Subcutaneous abdominal adipose tissue (tissue), 5 donors: Measurements from ENCODE around the gene SMR3A.

Experiments used
- H3K27ac ChIP-seq: one replicate; pipeline ENCODE4 v1.7.0; 2013; ENCODE audit warnings: low read depth, mild to moderate bottlenecking, inconsistent platforms, low read length, moderate library complexity
- H3K27me3 ChIP-seq, 5 donors: one replicate each; pipeline ENCODE4 v1.7.0; 2013; ENCODE audit warnings: low read length in 5 of 5, inconsistent platforms in 1 of 5; ENCODE audit not compliant: control insufficient read depth in 5 of 5, insufficient read depth in 4 of 5
- H3K36me3 ChIP-seq, 5 donors: one replicate each; pipeline ENCODE4 v1.7.0; 2013; ENCODE audit warnings: low read length in 5 of 5; ENCODE audit not compliant: control insufficient read depth in 5 of 5, insufficient read depth in 5 of 5
- H3K4me1 ChIP-seq, 5 donors: one replicate each; pipeline ENCODE4 v1.7.0; 2013; ENCODE audit warnings: low read length in 5 of 5, mild to moderate bottlenecking in 3 of 5, moderate library complexity in 1 of 5; ENCODE audit not compliant: control insufficient read depth in 5 of 5, insufficient read depth in 5 of 5
- H3K4me3 ChIP-seq, 5 donors: one replicate each; pipeline ENCODE4 v1.7.0; 2013; ENCODE audit warnings: low read length in 5 of 5, low read depth in 1 of 5
- H3K9ac ChIP-seq, 5 donors: one replicate each; pipeline ENCODE4 v1.7.0; 2013; ENCODE audit warnings: low read length in 5 of 5, mild to moderate bottlenecking in 4 of 5, moderate library complexity in 3 of 5
- H3K9me3 ChIP-seq, 5 donors: one replicate each; pipeline ENCODE4 v1.7.0; 2013; ENCODE audit warnings: low read length in 5 of 5; ENCODE audit not compliant: control insufficient read depth in 5 of 5
- donor health status: healthy.
- donor health status: healthy.
- donor health status: healthy.
- donor health status: healthy.
- donor health status: healthy.

The SMR3A gene

DNA sequence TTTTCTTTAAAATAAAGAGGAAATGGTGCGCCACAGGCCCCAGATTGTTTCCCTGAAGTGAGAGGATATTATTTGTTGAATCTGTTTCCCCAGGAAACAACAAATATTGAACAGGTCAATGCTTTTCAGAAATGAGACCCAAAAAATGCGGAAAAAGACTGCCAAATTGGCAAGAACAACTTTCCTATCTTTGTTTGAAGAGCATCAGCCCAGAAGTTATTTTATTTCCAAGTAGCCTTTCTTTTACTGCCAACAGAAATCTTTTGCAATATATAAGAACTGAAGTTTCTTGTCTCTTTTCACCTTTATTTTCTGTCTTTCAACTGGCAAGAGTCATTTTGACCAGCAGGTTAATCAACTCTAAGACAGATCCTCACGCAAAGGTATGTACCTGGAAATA, at the start of gene SMR3A:
TSS of gene SMR3A (plus strand) at position 301 of the 400 bp plus-strand sequence. CDS start 1,356 bp downstream, outside the sequence.
- H3K27ac ChIP-seq: no peak within 1 kb of the TSS
- no peaks in the 10 kb centered on the region for H3K27me3 ChIP-seq
- H3K9ac ChIP-seq: no peak within 1 kb of the TSS
- no peaks in the 10 kb centered on the region for H3K36me3 ChIP-seq
- H3K4me1 ChIP-seq: no peaks in the 10 kb centered on the region
- H3K4me3 ChIP-seq: no peak within 1 kb of the TSS
- H3K9me3 ChIP-seq: peaks cover 0 to under 1% (median 0%) of the 10 kb centered on the region in 5 donors

DNA sequence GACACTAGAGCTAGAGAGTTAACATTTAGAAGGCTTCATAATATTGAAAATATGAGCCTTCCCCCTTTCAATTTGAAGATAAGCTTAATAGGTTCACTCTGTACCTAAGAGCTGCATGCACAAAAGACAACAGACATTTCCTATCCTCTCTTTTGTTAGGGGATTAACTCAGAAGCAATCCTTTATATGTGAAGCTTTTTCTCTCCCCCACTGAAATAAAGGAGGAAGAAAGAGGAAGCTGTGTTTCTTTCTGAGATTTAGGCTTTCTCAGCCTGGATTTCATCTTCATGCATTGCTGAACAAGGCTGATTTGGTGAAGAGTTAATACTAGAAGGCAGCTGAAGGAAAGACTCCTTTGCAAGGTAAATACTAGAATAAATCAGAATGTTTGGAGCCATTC, 46.8 kb upstream of the SMR3A start:
- Histone ChIP-seq H3K27me3 (no peaks in the 10 kb centered on the region), H3K9me3 (no peaks in the 10 kb centered on the region), H3K4me3 (no peak overlapping the region), H3K9ac (no peak overlapping the region), H3K27ac (no peak overlapping the region), H3K4me1 (no peaks in the 10 kb centered on the region), H3K36me3 (no peaks in the 10 kb centered on the region)

DNA sequence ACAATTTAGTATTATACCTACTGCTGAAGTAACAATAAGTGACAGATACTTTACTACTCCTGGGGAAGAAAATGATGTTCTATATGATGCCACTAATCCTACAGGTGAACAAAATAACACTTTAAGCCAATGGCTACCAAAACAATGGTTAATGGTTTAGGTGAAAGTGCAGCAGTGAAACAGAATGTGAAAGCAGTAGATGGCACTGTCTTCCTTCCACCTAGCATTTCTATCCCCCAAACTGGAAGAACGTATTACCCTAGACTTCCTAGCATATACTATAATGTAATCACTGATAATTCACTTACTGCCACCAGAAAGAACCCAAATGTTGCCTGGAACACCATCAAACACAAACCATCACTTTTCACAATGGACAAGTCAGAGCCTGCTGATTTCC, 44.6 kb upstream of the SMR3A start:
- no peak overlapping the region for H3K27ac ChIP-seq
- H3K4me3 ChIP-seq: no peak overlapping the region
- H3K4me1 ChIP-seq: no peaks in the 10 kb centered on the region
- H3K27me3 ChIP-seq: no peaks in the 10 kb centered on the region
- no peaks in the 10 kb centered on the region for H3K36me3 ChIP-seq
- H3K9me3 ChIP-seq: no peaks in the 10 kb centered on the region
- no peak overlapping the region for H3K9ac ChIP-seq

DNA sequence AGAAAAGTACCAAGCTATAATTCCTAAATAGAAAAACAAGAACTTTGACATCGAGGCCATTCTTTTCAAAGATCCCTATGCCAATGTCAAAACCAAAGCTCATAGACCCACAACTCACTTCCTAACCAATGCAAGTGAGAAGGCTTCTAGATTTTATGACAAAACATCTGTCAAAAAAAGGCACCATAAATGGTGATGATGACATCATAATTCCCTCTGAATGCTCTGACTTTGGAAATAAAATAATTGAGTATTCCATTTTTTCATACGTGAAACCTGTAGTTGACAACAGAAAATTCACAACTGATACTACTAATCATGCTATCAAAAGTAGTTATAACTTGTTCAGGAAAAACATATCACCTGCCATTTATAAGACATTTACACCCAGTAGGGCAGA, 34.5 kb upstream of the SMR3A start:
- Histone ChIP-seq H3K4me3 (no peak overlapping the region), H3K4me1 (no peaks in the 10 kb centered on the region), H3K9ac (no peak overlapping the region), H3K27me3 (no peaks in the 10 kb centered on the region), H3K36me3 (no peaks in the 10 kb centered on the region), H3K9me3 (no peaks in the 10 kb centered on the region), H3K27ac (no peak overlapping the region)

DNA sequence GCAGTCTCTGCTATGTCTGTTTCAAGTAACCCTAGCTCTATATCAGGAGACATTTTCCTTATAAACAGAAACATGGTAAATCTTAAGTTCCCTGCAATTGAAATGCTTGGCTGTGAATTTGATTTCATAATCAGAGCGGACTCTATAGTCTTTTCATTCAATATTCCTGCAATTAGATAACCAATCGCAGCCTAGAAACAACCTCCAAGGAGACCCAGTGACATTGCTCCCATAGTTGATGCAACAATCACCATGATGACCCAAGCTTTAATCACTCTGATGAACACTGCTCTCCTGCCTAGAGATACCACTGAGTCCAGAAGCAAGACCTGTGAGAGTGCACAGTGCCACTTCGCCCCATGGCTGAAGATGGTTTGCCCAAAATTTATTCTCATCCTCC, 25.9 kb upstream of the SMR3A start, which contains the start of gene CABS1:
TSS of gene CABS1 (plus strand) at position 301 of the 400 bp plus-strand sequence. CDS start at position 360, 59 bp downstream.
- H3K9me3 ChIP-seq: no peaks in the 10 kb centered on the region
- no peak within 1 kb of the TSS for H3K4me3 ChIP-seq
- H3K4me1 ChIP-seq: peaks cover 0 to 9% (median 0%) of the 10 kb centered on the region in 5 donors
- H3K27me3 ChIP-seq: no peaks in the 10 kb centered on the region
- H3K36me3 ChIP-seq: no peaks in the 10 kb centered on the region
- no peak within 1 kb of the TSS for H3K27ac ChIP-seq
- H3K9ac ChIP-seq: no peak within 1 kb of the TSS

DNA sequence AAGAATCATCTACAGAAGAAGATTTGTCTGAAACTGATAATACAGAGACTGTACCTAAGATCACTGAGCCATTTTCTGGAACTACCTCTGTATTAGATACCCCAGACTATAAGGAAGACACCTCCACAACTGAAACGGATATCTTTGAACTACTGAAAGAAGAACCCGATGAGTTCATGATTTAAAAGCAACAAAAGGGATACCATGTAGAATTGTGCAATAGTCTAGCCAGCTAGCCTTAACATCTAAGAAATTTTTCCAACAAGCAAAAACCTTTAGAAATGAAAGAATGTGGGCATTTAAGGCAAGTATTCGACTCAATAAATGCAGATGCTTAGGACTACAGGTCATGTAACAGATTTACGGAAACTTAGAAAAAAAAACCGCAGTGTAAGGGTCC, 24.5 kb upstream of the SMR3A start:
- no peaks in the 10 kb centered on the region for H3K9me3 ChIP-seq
- no peaks in the 10 kb centered on the region for H3K36me3 ChIP-seq
- H3K9ac ChIP-seq: no peak overlapping the region
- no peaks in the 10 kb centered on the region for H3K27me3 ChIP-seq
- peaks cover 0 to 9% (median 0%) of the 10 kb centered on the region in 5 donors for H3K4me1 ChIP-seq
- H3K27ac ChIP-seq: no peak overlapping the region
- H3K4me3 ChIP-seq: no peak overlapping the region

DNA sequence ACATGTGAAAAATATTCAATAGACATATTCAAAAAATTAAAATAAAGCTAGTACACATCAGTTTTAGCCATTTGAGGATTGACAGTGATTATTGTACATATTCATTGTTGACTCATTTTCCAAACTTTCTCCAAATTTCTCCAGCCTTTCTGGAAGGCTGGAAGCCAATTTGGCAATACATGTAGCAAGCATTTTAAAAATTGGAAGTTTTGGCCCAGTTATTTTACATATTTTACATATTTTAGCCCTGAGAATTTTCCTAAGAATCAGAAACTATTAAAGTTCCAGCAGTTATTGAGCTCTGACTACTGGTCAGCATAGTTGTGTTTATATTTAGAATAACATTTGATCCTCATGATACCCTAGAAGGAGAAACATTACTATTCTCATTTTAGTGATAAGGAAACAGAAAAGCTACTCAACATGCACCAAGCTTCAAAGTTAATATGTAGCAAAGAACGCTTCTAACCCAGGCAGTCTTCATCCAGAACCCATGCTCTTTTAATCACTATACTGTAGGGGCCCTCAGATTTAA, 22.6 kb upstream of the SMR3A start:
- H3K4me3 ChIP-seq: no peak overlapping the region
- peaks cover 0 to 9% (median 0%) of the 10 kb centered on the region in 5 donors for H3K4me1 ChIP-seq
- no peak overlapping the region for H3K27ac ChIP-seq
- H3K27me3 ChIP-seq: no peaks in the 10 kb centered on the region
- H3K36me3 ChIP-seq: no peaks in the 10 kb centered on the region
- H3K9ac ChIP-seq: no peak overlapping the region
- H3K9me3 ChIP-seq: no peaks in the 10 kb centered on the region

DNA sequence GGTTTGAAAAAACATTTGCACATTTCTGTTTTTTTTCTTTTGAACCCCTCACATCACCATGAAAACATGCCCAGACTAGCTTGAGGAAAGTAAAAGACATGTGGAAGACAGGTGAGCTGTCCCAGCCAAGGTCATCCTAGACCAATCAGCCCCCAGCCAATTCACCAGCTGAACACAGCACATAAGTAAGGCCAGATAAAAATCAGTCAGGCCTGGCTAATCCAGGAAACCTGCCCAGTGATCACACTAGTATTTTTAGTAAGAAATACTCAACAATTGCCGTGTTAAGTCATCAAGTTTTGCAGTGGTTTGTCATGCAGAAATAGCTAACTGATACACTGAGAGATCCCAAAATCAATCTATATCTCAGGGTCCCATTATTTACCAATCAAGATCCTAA, 4.4 kb upstream of the SMR3A start:
- no peaks in the 10 kb centered on the region for H3K27me3 ChIP-seq
- no peak overlapping the region for H3K9ac ChIP-seq
- H3K4me3 ChIP-seq: no peak overlapping the region
- no peaks in the 10 kb centered on the region for H3K4me1 ChIP-seq
- H3K36me3 ChIP-seq: no peaks in the 10 kb centered on the region
- peaks cover 0 to 3% (median 0%) of the 10 kb centered on the region in 5 donors for H3K9me3 ChIP-seq
- H3K27ac ChIP-seq: no peak overlapping the region

DNA sequence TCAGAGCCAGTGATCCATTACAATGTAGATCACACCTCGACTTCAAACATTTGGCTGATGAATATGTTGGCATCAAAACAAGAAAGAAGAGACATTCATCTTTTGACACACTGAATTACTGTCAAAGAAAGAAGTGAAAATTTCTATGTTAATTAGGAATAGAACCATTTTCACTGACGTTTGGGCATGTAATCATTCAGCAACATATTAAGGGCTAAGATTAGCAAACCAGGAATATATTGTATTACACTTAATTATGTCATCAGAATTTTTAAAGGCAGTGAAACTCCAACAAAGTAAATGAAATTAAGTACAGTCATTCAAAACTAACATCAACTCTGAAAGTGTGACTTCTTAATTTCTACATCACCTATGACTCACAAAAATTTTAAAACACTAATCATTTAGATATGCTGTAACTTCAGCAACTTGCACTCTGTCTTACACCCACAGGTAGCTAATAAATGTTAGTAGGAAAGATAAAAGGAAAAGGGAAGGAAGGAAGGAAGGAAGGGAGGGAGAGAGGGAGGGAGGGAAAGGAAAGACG, 1.4 kb upstream of the SMR3A start:
- Histone ChIP-seq H3K9ac (no peak overlapping the region), H3K27ac (no peak overlapping the region), H3K9me3 (peaks cover 0 to 3% (median 0%) of the 10 kb centered on the region in 5 donors), H3K4me3 (no peak overlapping the region), H3K36me3 (no peaks in the 10 kb centered on the region), H3K4me1 (no peaks in the 10 kb centered on the region), H3K27me3 (no peaks in the 10 kb centered on the region)

DNA sequence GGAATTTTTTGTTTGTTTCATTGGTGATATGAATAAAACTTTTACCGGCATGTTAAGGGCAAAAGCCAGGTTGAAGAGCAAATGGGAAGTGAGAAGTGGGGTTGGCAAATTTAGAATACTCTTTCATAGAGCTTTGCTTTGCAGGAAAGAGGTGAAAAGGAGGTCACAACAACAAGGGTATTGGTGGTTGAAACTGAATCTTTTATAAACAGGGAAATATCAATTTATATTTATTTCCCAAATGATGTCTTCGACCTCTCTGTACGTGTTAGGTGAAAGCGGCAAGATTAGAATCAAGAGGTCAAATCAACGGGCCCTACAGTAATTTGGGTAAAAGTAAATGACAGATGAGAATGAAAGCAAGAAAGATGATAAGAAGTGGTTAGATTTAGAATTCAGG, 3.4 kb downstream of the SMR3A start:
- Histone ChIP-seq H3K36me3 (no peaks in the 10 kb centered on the region), H3K4me3 (no peak overlapping the region), H3K9ac (no peak overlapping the region), H3K4me1 (peaks cover 0 to 9% (median 0%) of the 10 kb centered on the region in 5 donors), H3K27me3 (no peaks in the 10 kb centered on the region), H3K9me3 (no peaks in the 10 kb centered on the region), H3K27ac (no peak overlapping the region)
